Osteocyte (in vitro differentiated cells): ENCODE results near the gene COX20. TPM values are rescaled to one million over a fixed set of nuclear protein-coding genes. Genes with fewer than 3 reads are reported as not detected.
"Not testable (repeated sequence)": the region's sequence is repeated elsewhere in the genome, so short reads cannot be mapped to it uniquely, and the experiment has no call there.

Experiments
- DNase-seq: peaks from one replicate; pipeline ENCODE4 v3.0.0; 2021; ENCODE audit warnings: mixed read lengths; ENCODE audit not compliant: unreplicated experiment; ENCODE audit errors: extremely low spot score
- H3K27ac Mint-ChIP-seq: one replicate; pipeline ENCODE4 v1.8.0; 2021; ENCODE audit warnings: mild to moderate bottlenecking, mixed read lengths; ENCODE audit not compliant: unreplicated experiment
- H3K27me3 Mint-ChIP-seq: one replicate; pipeline ENCODE4 v1.8.0; 2021; ENCODE audit warnings: mixed read lengths; ENCODE audit not compliant: unreplicated experiment
- H3K36me3 Mint-ChIP-seq: one replicate; pipeline ENCODE4 v1.8.0; 2021; ENCODE audit warnings: mixed read lengths; ENCODE audit not compliant: unreplicated experiment
- H3K4me1 Mint-ChIP-seq: one replicate; pipeline ENCODE4 v1.8.0; 2021; ENCODE audit warnings: mixed read lengths; ENCODE audit not compliant: unreplicated experiment
- H3K4me3 Mint-ChIP-seq: one replicate; pipeline ENCODE4 v1.8.0; 2021; ENCODE audit warnings: mild to moderate bottlenecking, moderate library complexity, mixed read lengths; ENCODE audit not compliant: unreplicated experiment
- H3K9me3 Mint-ChIP-seq: one replicate; pipeline ENCODE4 v1.8.0; 2021; ENCODE audit warnings: mixed read lengths; ENCODE audit not compliant: unreplicated experiment
- CTCF ChIP-seq: fragments of 200-600 bp; sonication (generic); IDR thresholded peaks from 2 replicates; pipeline ENCODE4 v1.5.0; 2021; ENCODE audit warnings: antibody characterized with exemption, mild to moderate bottlenecking, moderate library complexity
- total RNA-seq: library from RNA; stranded (reverse); gene quantifications from 2 replicates; pipeline ENCODE4 v1.2.1, GENCODE V29; 2021

Gene COX20
- total RNA-seq, 1 donor from 2014 or later, result 27.4 TPM

DNA sequence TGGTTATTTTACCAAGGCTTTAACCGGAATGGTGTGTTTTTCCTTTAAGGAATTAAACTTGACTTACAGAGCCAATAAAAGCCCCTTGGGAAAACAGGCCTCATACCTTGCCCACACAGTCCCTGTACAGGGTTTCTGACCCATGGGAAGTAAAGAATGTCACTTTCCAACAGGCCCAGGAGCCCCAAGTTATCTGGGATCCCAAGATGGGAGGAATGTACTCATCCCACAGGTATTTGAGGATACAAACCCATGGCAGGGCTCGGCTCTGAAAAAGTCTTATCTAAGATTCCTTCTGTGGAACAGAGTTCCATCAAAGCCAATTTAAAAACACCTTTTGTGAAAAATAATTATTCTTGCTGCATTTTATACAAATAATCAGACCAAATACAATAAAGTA is 15.3 kb upstream of the COX20 start:
- Mint-ChIP-seq H3K9me3 (no peaks in the 10 kb centered on the region), H3K27me3 (peaks cover 5% of the 10 kb centered on the region), H3K4me1 (peaks cover 4% of the 10 kb centered on the region), H3K36me3 (no peaks in the 10 kb centered on the region), H3K27ac (no peak overlapping the region), H3K4me3 (no peak overlapping the region)
- TF ChIP-seq CTCF, result no peak
- DNase-seq, result no peak

- Mint-ChIP-seq H3K27me3 (peaks cover 5% of the 10 kb centered on the region), H3K4me3 (no peak overlapping the region), H3K36me3 (no peaks in the 10 kb centered on the region), H3K9me3 (no peaks in the 10 kb centered on the region), H3K27ac (no peak overlapping the region), H3K4me1 (no peaks in the 10 kb centered on the region)
- DNase-seq, result no peak
- no peak for TF ChIP-seq CTCF
Observed at GRCh38 chr1:244821134-244821533, 14.3 kb upstream of the COX20 start.

- Mint-ChIP-seq H3K9me3 (no peaks in the 10 kb centered on the region), H3K36me3 (no peaks in the 10 kb centered on the region), H3K27ac (no peak overlapping the region), H3K4me3 (no peak overlapping the region), H3K27me3 (no peaks in the 10 kb centered on the region), H3K4me1 (no peaks in the 10 kb centered on the region)
- TF ChIP-seq CTCF, result no peak
- DNase-seq, result no peak
Observed at GRCh38 chr1:244822878-244823277, 12.6 kb upstream of the COX20 start.

GRCh38 chr1:244826712-244827111 is 8.7 kb upstream of the COX20 start:
- H3K36me3 Mint-ChIP-seq, result no peaks in the 10 kb centered on the region
- no peak for DNase-seq

GRCh38 chr1:244830639-244831038 is 4.8 kb upstream of the COX20 start:
- H3K27me3 Mint-ChIP-seq, result no peaks in the 10 kb centered on the region
- no peaks in the 10 kb centered on the region for H3K36me3 Mint-ChIP-seq
- no peaks in the 10 kb centered on the region for H3K9me3 Mint-ChIP-seq
- TF ChIP-seq CTCF, result no peak
- H3K27ac Mint-ChIP-seq, result peak overlapping the region; percentile 57
- no peak for DNase-seq
- peaks cover 24% of the 10 kb centered on the region for H3K4me1 Mint-ChIP-seq
- H3K4me3 Mint-ChIP-seq, result no peak overlapping the region

More at GRCh38 chr1:244826712-244827111, 8.7 kb upstream of the COX20 start:
- Mint-ChIP-seq H3K9me3 (no peaks in the 10 kb centered on the region), H3K27me3 (no peaks in the 10 kb centered on the region), H3K27ac (no peak overlapping the region), H3K4me3 (no peak overlapping the region), H3K4me1 (peaks cover 18% of the 10 kb centered on the region)
- TF ChIP-seq CTCF, result no peak

DNA sequence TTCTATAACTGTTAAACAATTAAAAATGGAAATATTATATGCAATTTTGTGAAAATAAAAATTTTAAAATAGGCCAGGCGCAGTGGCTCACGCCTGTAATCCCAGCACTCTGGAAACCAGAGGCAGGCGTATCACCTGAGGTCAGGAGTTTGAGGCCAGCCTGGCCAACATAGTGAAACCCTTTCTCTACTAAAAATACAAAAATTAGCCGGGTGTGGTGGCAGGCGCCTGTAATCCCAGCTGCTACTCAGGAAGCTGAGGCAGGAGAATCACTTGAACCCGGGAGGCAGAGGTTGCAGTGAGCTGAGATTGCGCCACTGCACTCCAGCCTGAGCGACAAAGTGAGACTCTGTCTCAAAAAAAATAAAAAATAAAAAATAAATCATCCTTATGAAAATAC is 2.2 kb upstream of the COX20 start:
- peak overlapping the region; percentile 100 for H3K27ac Mint-ChIP-seq
- not testable (repeated sequence) for H3K27me3 Mint-ChIP-seq

More for the DNA sequence above, 2.2 kb upstream of the COX20 start:
- H3K9me3 Mint-ChIP-seq, DNase-seq, H3K36me3 Mint-ChIP-seq: not testable (repeated sequence)
- Mint-ChIP-seq H3K4me1 (peaks cover 45% of the 10 kb centered on the region), H3K4me3 (peak overlapping the region; percentile 81)
